Body of pancreas (tissue), 4 donors: ENCODE results near the gene SNTG2. TPM values are rescaled to one million over a fixed set of nuclear protein-coding genes. Genes with fewer than 3 reads are reported as not detected.

Experiments
- ATAC-seq: fragments of 150-250 bp; one replicate; pipeline ENCODE4 v1.9.1; 2016
- DNase-seq, 4 donors: peaks; one replicate each; pipeline ENCODE4 v3.0.0-alpha.2; 2019
- H3K27ac ChIP-seq, 4 donors: fragments of 200-600 bp; sonication (generic); 1 replicate in 3 of 4; 2 replicates in 1 of 4; pipeline versions ENCODE4 v1.5.1 to v1.6.1; 2016 to 2019; ENCODE audit warnings: mild to moderate bottlenecking in 1 of 4, mixed read lengths in 1 of 4, moderate library complexity in 1 of 4
- H3K27me3 ChIP-seq, 2 donors: fragments of 200-600 bp; sonication (generic); one replicate each; pipeline ENCODE4 v1.6.0; 2016; ENCODE audit warnings: mild to moderate bottlenecking in 1 of 2
- H3K36me3 ChIP-seq, 2 donors: fragments of 200-600 bp; sonication (generic); replicated peaks in 1 of 2; 2 replicates each; pipeline ENCODE4 v1.5.1; 2016; ENCODE audit warnings: low read depth in 2 of 2; ENCODE audit not compliant: insufficient read depth in 1 of 2
- H3K4me1 ChIP-seq: fragments of 200-600 bp; sonication (generic); one replicate; pipeline ENCODE4 v1.6.0; 2016
- H3K4me3 ChIP-seq, 2 donors: fragments of 200-600 bp; sonication (generic); 1 replicate in 1 of 2; 2 replicates in 1 of 2; pipeline ENCODE4 v1.5.1; 2016 to 2019
- H3K9me3 ChIP-seq, 3 donors: fragments of 200-600 bp; sonication (generic); 1 replicate in 2 of 3; 2 replicates in 1 of 3; pipeline ENCODE4 v1.5.1; 2016
- CTCF ChIP-seq, 7 experiments: fragments of 450-650 bp in 4 of 7; fragments of 200-600 bp in 3 of 7; sonication (generic) in 3 of 7; IDR thresholded peaks; one replicate each; pipeline ENCODE4 v1.5.1; 2016 to 2019; ENCODE audit warnings: antibody characterized with exemption in 7 of 7
- POLR2A ChIP-seq, 3 donors: fragments of 450-650 bp; IDR thresholded peaks; one replicate each; pipeline ENCODE4 v1.6.1; 2016; ENCODE audit warnings: antibody characterized with exemption in 3 of 3, mild to moderate bottlenecking in 2 of 3
- WGBS, 2 donors: methylation state at CpG; one replicate each; pipeline ENCODE4 v1.1.5; 2017; 5-methylcytosine and 5-hydroxymethylcytosine counted together
- intact Hi-C: fragments of 100-400 bp; cut with DNase I; formaldehyde crosslinking; loops from one replicate; pipeline ENCODE4 v1.15.1; 2023
- total RNA-seq, 2 donors: library from RNA; depleted of rRNA; stranded (reverse); fragments of >200 nt; gene quantifications; one replicate each; pipeline ENCODE4 v1.1.0, GENCODE V29; 2016

Gene SNTG2
- total RNA-seq, 2 donors from 2014 or later = 11.9 to 18.7 TPM

DNA sequence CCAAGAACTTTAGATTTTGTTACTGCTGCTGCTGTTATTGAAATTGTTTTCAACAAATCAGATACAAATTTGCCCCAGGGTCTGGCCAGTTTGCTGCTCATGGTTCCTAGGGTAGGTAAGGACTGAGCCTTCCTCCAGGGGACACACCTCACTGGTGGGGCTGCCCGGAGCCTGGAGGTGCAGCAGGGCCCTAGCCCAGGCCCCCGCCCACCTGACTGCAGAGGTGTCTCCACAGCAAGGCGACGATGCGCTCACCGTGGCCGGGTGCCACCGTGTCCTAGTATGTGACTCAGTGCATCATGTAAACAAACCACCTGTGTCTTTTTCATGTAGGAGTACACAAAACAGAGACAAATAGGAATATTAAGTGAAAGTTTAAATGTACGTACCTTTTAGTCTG, 309.1 kb downstream of the SNTG2 start:
- H3K4me1 ChIP-seq = no peaks in the 10 kb centered on the region
- 85 to 90% methylated on average over 6 to 9 of the region's 9 CpGs for WGBS, 2 donors
- H3K4me3 ChIP-seq = no peak overlapping the region
- no peaks in the 10 kb centered on the region for H3K27me3 ChIP-seq
- ATAC-seq = no peak
- no peak for TF ChIP-seq POLR2A (IDR thresholded peaks at IDR 0.05)
- TF ChIP-seq CTCF (IDR thresholded peaks at IDR 0.05) = no peak
- H3K36me3 ChIP-seq = no peaks in the 10 kb centered on the region
- no peak overlapping the region for H3K27ac ChIP-seq
- DNase-seq = no peak
- no peaks in the 10 kb centered on the region for H3K9me3 ChIP-seq
- intact Hi-C loops = no loop called here

- no peaks in the 10 kb centered on the region for H3K4me1 ChIP-seq
- intact Hi-C loops = no loop called here
- ATAC-seq (no peak), DNase-seq (no peak)
- H3K27me3 ChIP-seq = no peaks in the 10 kb centered on the region
- 82 to 87% methylated on average over 26 to 29 of the region's 29 CpGs for WGBS, 2 donors
- H3K27ac ChIP-seq = no peak overlapping the region
- no peaks in the 10 kb centered on the region for H3K9me3 ChIP-seq
- no peaks in the 10 kb centered on the region for H3K36me3 ChIP-seq
- TF ChIP-seq POLR2A (IDR thresholded peaks at IDR 0.05) (no peak), CTCF (IDR thresholded peaks at IDR 0.05) (no peak)
- H3K4me3 ChIP-seq = no peak overlapping the region
Observed at GRCh38 chr2:1262609-1263008, 312.0 kb downstream of the SNTG2 start.

- DNase-seq (no peak), ATAC-seq (no peak)
- intact Hi-C loops = no loop called here
- Histone ChIP-seq H3K27ac (no peak overlapping the region), H3K36me3 (no peaks in the 10 kb centered on the region), H3K9me3 (no peaks in the 10 kb centered on the region), H3K4me3 (no peak overlapping the region), H3K4me1 (no peaks in the 10 kb centered on the region), H3K27me3 (no peaks in the 10 kb centered on the region)
- WGBS, 2 donors = 75 to 86% methylated on average over 2 to 4 of the region's 4 CpGs
- no peak for TF ChIP-seq POLR2A (IDR thresholded peaks at IDR 0.05)
- TF ChIP-seq CTCF (IDR thresholded peaks at IDR 0.05) = no peak
Observed at GRCh38 chr2:1265454-1265853, 314.8 kb downstream of the SNTG2 start.

DNA sequence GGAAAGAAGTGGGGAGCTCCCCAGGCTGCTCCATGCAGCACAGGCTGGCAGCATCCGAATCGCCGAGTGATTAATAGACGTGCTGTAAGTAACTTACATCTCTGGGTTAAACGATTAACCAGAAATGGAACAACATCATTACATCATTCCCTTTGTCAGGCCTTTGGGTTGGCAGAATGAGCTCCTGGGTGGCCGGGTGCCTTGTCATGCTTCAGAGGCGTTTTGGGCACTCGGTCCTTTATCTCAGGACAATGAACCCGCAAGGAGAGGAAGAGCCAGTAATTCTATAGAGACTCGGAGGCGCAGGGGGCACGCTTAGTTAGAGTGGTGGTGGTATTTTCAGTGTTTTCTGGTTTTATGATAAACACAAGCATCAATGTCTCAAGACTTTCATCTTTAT, 315.7 kb downstream of the SNTG2 start:
- no peaks in the 10 kb centered on the region for H3K36me3 ChIP-seq
- no peaks in the 10 kb centered on the region for H3K4me1 ChIP-seq
- 73 to 77% methylated on average over 12 of the region's 12 CpGs for WGBS, 2 donors
- DNase-seq (no peak), ATAC-seq (no peak)
- no peak overlapping the region for H3K4me3 ChIP-seq
- intact Hi-C loops = no loop called here
- TF ChIP-seq POLR2A (IDR thresholded peaks at IDR 0.05) (no peak), CTCF (IDR thresholded peaks at IDR 0.05) (no peak)
- H3K9me3 ChIP-seq = no peaks in the 10 kb centered on the region
- H3K27me3 ChIP-seq = no peaks in the 10 kb centered on the region
- H3K27ac ChIP-seq = no peak overlapping the region

DNA sequence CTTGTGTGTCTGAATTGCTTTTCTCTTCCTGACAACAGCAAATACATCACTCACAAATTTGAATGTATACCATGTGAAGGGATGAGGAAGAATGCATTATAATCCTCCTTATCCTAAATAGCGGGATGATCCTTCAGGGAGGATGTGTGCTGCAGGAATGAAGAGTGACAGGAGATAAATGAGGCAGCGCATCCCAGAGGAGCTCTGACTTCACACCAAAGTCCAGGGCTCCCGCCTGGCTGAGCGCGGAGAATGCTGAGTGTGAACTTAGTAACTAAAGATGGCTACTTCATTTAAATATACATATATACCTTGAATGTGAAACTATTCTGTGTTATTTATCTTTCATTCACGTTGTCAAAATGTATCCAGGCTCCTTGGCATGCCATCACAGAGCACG, 317.4 kb downstream of the SNTG2 start:
- ATAC-seq (no peak), DNase-seq (no peak)
- Histone ChIP-seq H3K27me3 (no peaks in the 10 kb centered on the region), H3K27ac (no peak overlapping the region), H3K9me3 (no peaks in the 10 kb centered on the region), H3K4me3 (no peak overlapping the region), H3K36me3 (no peaks in the 10 kb centered on the region), H3K4me1 (no peaks in the 10 kb centered on the region)
- 77 to 81% methylated on average over 7 of the region's 7 CpGs for WGBS, 2 donors
- intact Hi-C loops = no loop called here
- no peak for TF ChIP-seq CTCF (IDR thresholded peaks at IDR 0.05)
- no peak for TF ChIP-seq POLR2A (IDR thresholded peaks at IDR 0.05)
